Liver (tissue), 9 donors: Measurements from ENCODE around the gene DPAGT1. TPM values are rescaled to one million over a fixed set of nuclear protein-coding genes. Genes with fewer than 3 reads are reported as not detected.

ENCODE experiments used
- DNase-seq: peaks from one replicate; pipeline ENCODE4 v3.0.0-alpha.2; 2017; ENCODE audit warnings: low spot score
- H3K27ac ChIP-seq, 2 donors: one replicate each; pipeline ENCODE4 v1.7.0; 2013; ENCODE audit warnings: inconsistent platforms in 2 of 2, low read length in 2 of 2, control low read depth in 1 of 2, low read depth in 1 of 2, mild to moderate bottlenecking in 1 of 2
- H3K27me3 ChIP-seq, 4 donors: one replicate each; pipeline versions ENCODE4 v1.6.1 to v1.7.0; 2013; ENCODE audit warnings: low read length in 3 of 4, inconsistent platforms in 1 of 4, mild to moderate bottlenecking in 1 of 4, moderate library complexity in 1 of 4; ENCODE audit not compliant: control insufficient read depth in 4 of 4, insufficient read depth in 4 of 4
- H3K36me3 ChIP-seq, 4 donors: one replicate each; pipeline versions ENCODE4 v1.6.1 to v1.7.0; 2013; ENCODE audit warnings: low read length in 3 of 4, mild to moderate bottlenecking in 3 of 4, low read depth in 1 of 4, moderate library complexity in 1 of 4; ENCODE audit not compliant: control insufficient read depth in 4 of 4, insufficient read depth in 3 of 4
- H3K4me1 ChIP-seq, 4 donors: one replicate each; pipeline versions ENCODE4 v1.6.1 to v1.7.0; 2013; ENCODE audit warnings: low read length in 3 of 4, mild to moderate bottlenecking in 3 of 4, moderate library complexity in 1 of 4; ENCODE audit not compliant: control insufficient read depth in 4 of 4, insufficient read depth in 4 of 4
- H3K4me3 ChIP-seq, 3 donors: one replicate each; pipeline versions ENCODE4 v1.6.1 to v1.7.0; 2013; ENCODE audit warnings: low read length in 3 of 3, control low read depth in 1 of 3, low read depth in 1 of 3, mild to moderate bottlenecking in 1 of 3
- H3K9ac ChIP-seq, 2 donors: one replicate each; pipeline ENCODE4 v1.7.0; 2013; ENCODE audit warnings: low read length in 2 of 2, mild to moderate bottlenecking in 2 of 2, moderate library complexity in 2 of 2, control low read depth in 1 of 2, low read depth in 1 of 2
- H3K9me3 ChIP-seq, 4 donors: one replicate each; pipeline versions ENCODE4 v1.6.1 to v1.7.0; 2013; ENCODE audit warnings: low read length in 3 of 4; ENCODE audit not compliant: control insufficient read depth in 4 of 4
- ATF3 ChIP-seq: IDR thresholded peaks from 2 replicates; pipeline ENCODE4 v1.6.1; 2016; ENCODE audit warnings: antibody characterized with exemption
- CTCF ChIP-seq: fragments of 150-350 bp; IDR thresholded peaks from 2 replicates; pipeline ENCODE4 v1.5.1; 2017; ENCODE audit warnings: improper control_type of control experiment, low read depth, low read length; ENCODE audit not compliant: missing input control
- EGR1 ChIP-seq, 2 donors: IDR thresholded peaks; 2 replicates each; pipeline ENCODE4 v1.6.1; 2016 to 2018; ENCODE audit warnings: antibody characterized with exemption in 2 of 2, low read depth in 2 of 2
- FOXA1 ChIP-seq: IDR thresholded peaks from 2 replicates; pipeline ENCODE4 v1.6.1; 2016; ENCODE audit warnings: antibody characterized with exemption
- FOXA2 ChIP-seq: IDR thresholded peaks from 2 replicates; pipeline ENCODE4 v1.6.1; 2016; ENCODE audit warnings: antibody characterized with exemption
- GABPA ChIP-seq, 2 donors: IDR thresholded peaks in 1 of 2; conservative IDR thresholded peaks in 1 of 2; 2 replicates each; pipeline ENCODE4 v1.6.1; 2016; ENCODE audit warnings: antibody characterized with exemption in 2 of 2, mild to moderate bottlenecking in 1 of 2, moderate library complexity in 1 of 2
- HNF4A ChIP-seq, 2 donors: conservative IDR thresholded peaks; 2 replicates each; pipeline ENCODE4 v1.6.1; 2016; ENCODE audit warnings: antibody characterized with exemption in 2 of 2, mild to moderate bottlenecking in 2 of 2
- HNF4G ChIP-seq: IDR thresholded peaks from 2 replicates; pipeline ENCODE4 v1.6.1; 2016; ENCODE audit warnings: antibody characterized with exemption
- JUND ChIP-seq, 2 donors: IDR thresholded peaks; 2 replicates each; pipeline ENCODE4 v1.6.1; 2016; ENCODE audit warnings: antibody characterized with exemption in 2 of 2
- MAX ChIP-seq: IDR thresholded peaks from 2 replicates; pipeline ENCODE4 v1.6.1; 2016; ENCODE audit warnings: antibody characterized with exemption
- NR2F2 ChIP-seq: IDR thresholded peaks from 2 replicates; pipeline ENCODE4 v1.6.1; 2016; ENCODE audit warnings: antibody characterized with exemption
- RAD21 ChIP-seq, 2 donors: IDR thresholded peaks; 2 replicates each; pipeline ENCODE4 v1.6.1; 2016; ENCODE audit warnings: antibody characterized with exemption in 2 of 2, mild to moderate bottlenecking in 2 of 2
- REST ChIP-seq: IDR thresholded peaks from 2 replicates; pipeline ENCODE4 v1.6.1; 2016; ENCODE audit warnings: antibody characterized with exemption, mild to moderate bottlenecking
- RXRA ChIP-seq, 2 donors: IDR thresholded peaks; 2 replicates each; pipeline ENCODE4 v1.6.1; 2017 to 2018; ENCODE audit warnings: antibody characterized with exemption in 2 of 2, mild to moderate bottlenecking in 1 of 2
- SP1 ChIP-seq: IDR thresholded peaks from 2 replicates; pipeline ENCODE4 v1.6.1; 2018; ENCODE audit warnings: antibody characterized with exemption, mild to moderate bottlenecking
- TAF1 ChIP-seq: conservative IDR thresholded peaks from 2 replicates; pipeline ENCODE4 v1.6.1; 2016; ENCODE audit warnings: antibody characterized with exemption, mild to moderate bottlenecking
- YY1 ChIP-seq: IDR thresholded peaks from 2 replicates; pipeline ENCODE4 v1.6.1; 2016; ENCODE audit warnings: antibody characterized with exemption, mild to moderate bottlenecking
- ZBTB33 ChIP-seq: IDR thresholded peaks from 2 replicates; pipeline ENCODE4 v1.6.1; 2016; ENCODE audit warnings: antibody characterized with exemption
- WGBS: extraction: QIAGEN DNeasy Blood & Tissue Kit; methylation state at CpG from one replicate; pipeline ENCODE4 v1.1.7; 2013; 5-methylcytosine and 5-hydroxymethylcytosine counted together
- polyA plus RNA-seq, 2 donors: library from polyadenylated mRNA; stranded (reverse) in 1 of 2; unstranded in 1 of 2; fragments of 200-250 nt in 1 of 2; fragments of >200 nt in 1 of 2; fragmentation: Nextera tagmentation in 1 of 2; extraction: Ambion mirVana in 1 of 2; gene quantifications; one replicate each; pipeline versions ENCODE4 v1.2.1 to v1.2.3, GENCODE V29; 2013 to 2015
- total RNA-seq, 2 donors: library from RNA; depleted of rRNA; stranded (reverse); fragments of >200 nt; gene quantifications; one replicate each; pipeline ENCODE4 v1.2.3, GENCODE V29; 2014
- donor health status: healthy.
- donor health status: healthy.
- donor health status: healthy.
- donor health status: healthy.
- donor health status: healthy.

DPAGT1 gene
- total and polyA plus RNA-seq, 4 donors = 12.8 to 48.0 (median 37.4) TPM

- Histone ChIP-seq H3K27me3 (no peaks in the 10 kb centered on the region), H3K4me3 (no peak overlapping the region), H3K27ac (no peak overlapping the region), H3K36me3 (peaks cover 0 to 6% (median under 1%) of the 10 kb centered on the region in 4 donors), H3K9ac (no peak overlapping the region), H3K4me1 (peaks cover 5 to 33% (median 20%) of the 10 kb centered on the region in 4 donors), H3K9me3 (no peaks in the 10 kb centered on the region)
- DNase-seq = no peak
- 96% methylated on average over 1 of the region's 1 CpG for WGBS
- no peak for TF ChIP-seq FOXA2
- no peak for TF ChIP-seq JUND (IDR thresholded peaks at IDR 0.05)
- no peak for TF ChIP-seq REST
- no peak for TF ChIP-seq ATF3
- no peak for TF ChIP-seq RAD21 (IDR thresholded peaks at IDR 0.05)
- TF ChIP-seq TAF1 = no peak
- no peak for TF ChIP-seq MAX
- TF ChIP-seq ZBTB33 = no peak
- TF ChIP-seq CTCF = no peak
- TF ChIP-seq YY1 = no peak
- no peak for TF ChIP-seq NR2F2
- no peak for TF ChIP-seq HNF4A (conservative IDR thresholded peaks at IDR 0.05)
- no peak for TF ChIP-seq FOXA1
- TF ChIP-seq HNF4G = no peak
- TF ChIP-seq RXRA (IDR thresholded peaks at IDR 0.05) = no peak
- TF ChIP-seq EGR1 (IDR thresholded peaks at IDR 0.05; ENCODE audit: low read depth in 2 of 2) = no peak
- no peak for TF ChIP-seq GABPA (IDR thresholded peaks at IDR 0.05 in 1 of 2, conservative IDR thresholded peaks at IDR 0.05 in 1 of 2)
- TF ChIP-seq SP1 = no peak
These were observed 12.3 kb downstream of the DPAGT1 start for GRCh38 chr11:119089319-119089718.
